NCI-H460 (cell line): ENCODE data around the gene DISC1. TPM values are rescaled to one million over a fixed set of nuclear protein-coding genes. Genes with fewer than 3 reads are reported as not detected.

Experiments
- DNase-seq: peaks from one replicate; pipeline ENCODE4 v3.0.0-alpha.2; 2016; ENCODE audit warnings: low read depth; ENCODE audit errors: extremely low read depth
- total RNA-seq: library from RNA; depleted of rRNA; stranded (reverse); fragments of >200 nt; shearing (Covaris generic); gene quantifications from 2 replicates; pipeline ENCODE4 v1.2.3, GENCODE V29; 2014

Gene DISC1
- total RNA-seq, 1 experiment from 2014 or later = 1.3 TPM

- DNase-seq = no peak
Measured at GRCh38 chr1:232018231-232019025, 391.8 kb downstream of the DISC1 start.

- DNase-seq = no peak
Measured at GRCh38 chr1:232019026-232019340, 392.4 kb downstream of the DISC1 start.

- no peak for DNase-seq
Measured at GRCh38 chr1:232020352-232020751, 393.8 kb downstream of the DISC1 start.

- DNase-seq = no peak
Measured at GRCh38 chr1:232029315-232029714, 402.7 kb downstream of the DISC1 start.

GRCh38 chr1:232031156-232031555 is 404.6 kb downstream of the DISC1 start:
- no peak for DNase-seq

GRCh38 chr1:232033285-232033684 is 406.7 kb downstream of the DISC1 start:
- no peak for DNase-seq

GRCh38 chr1:232034556-232034955 is 408.0 kb downstream of the DISC1 start:
- no peak for DNase-seq

GRCh38 chr1:232036181-232036933 is 409.8 kb downstream of the DISC1 start:
- DNase-seq = no peak

GRCh38 chr1:232037774-232038388 is 411.3 kb downstream of the DISC1 start:
- no peak for DNase-seq

- no peak for DNase-seq
Measured at GRCh38 chr1:232038706-232039677, 412.4 kb downstream of the DISC1 start.

GRCh38 chr1:232040260-232040659 is 413.7 kb downstream of the DISC1 start:
- DNase-seq = no peak

GRCh38 chr1:232044728-232045127 is 418.1 kb downstream of the DISC1 start:
- no peak for DNase-seq

- no peak for DNase-seq
Measured at GRCh38 chr1:232045139-232045994, 418.8 kb downstream of the DISC1 start.

- DNase-seq = no peak
Measured at GRCh38 chr1:232046451-232047306, 420.1 kb downstream of the DISC1 start.

GRCh38 chr1:232047473-232047872 is 420.9 kb downstream of the DISC1 start:
- DNase-seq = peak; percentile 7

- no peak for DNase-seq
Measured at GRCh38 chr1:232048481-232048880, 421.9 kb downstream of the DISC1 start.

- DNase-seq = no peak
Measured at GRCh38 chr1:232049335-232049734, 422.7 kb downstream of the DISC1 start.

- DNase-seq = no peak
Measured at GRCh38 chr1:232057217-232057895, 430.8 kb downstream of the DISC1 start.
